HG03457 (cell line): ENCODE results near the gene GDF2.

Experiments used
- ATAC-seq: cut with Tn5 transposase; IDR thresholded peaks from one replicate; pipeline ENCODE4 v1.9.1; 2021; ENCODE audit warnings: moderate number of reproducible peaks; ENCODE audit not compliant: unreplicated experiment

GDF2 gene

GRCh38 chr10:47290338-47290737 is 31.9 kb upstream of the GDF2 start:
- ATAC-seq = no peak

- ATAC-seq = no peak
Observed at GRCh38 chr10:47291682-47292081, 30.6 kb upstream of the GDF2 start.

GRCh38 chr10:47294057-47294456 is 28.2 kb upstream of the GDF2 start:
- no peak for ATAC-seq

- ATAC-seq = no peak
Observed at GRCh38 chr10:47294501-47294900, 27.8 kb upstream of the GDF2 start.

GRCh38 chr10:47295411-47295810 is 26.8 kb upstream of the GDF2 start:
- ATAC-seq = no peak

GRCh38 chr10:47296156-47296894 is 25.9 kb upstream of the GDF2 start:
- ATAC-seq = no peak

- no peak for ATAC-seq
Observed at GRCh38 chr10:47296941-47297340, 25.3 kb upstream of the GDF2 start.

- ATAC-seq = no peak
Observed at GRCh38 chr10:47297866-47298540, 24.3 kb upstream of the GDF2 start.

GRCh38 chr10:47298715-47299114 is 23.5 kb upstream of the GDF2 start:
- no peak for ATAC-seq

GRCh38 chr10:47299611-47300428 is 22.4 kb upstream of the GDF2 start, which contains the start of gene GDF10:
GDF10 (plus strand) TSS chr10:47300197; CDS start chr10:47300652, 455 bp downstream.
- no peak for ATAC-seq

GRCh38 chr10:47300429-47300931 is 21.8 kb upstream of the GDF2 start:
- no peak for ATAC-seq

GRCh38 chr10:47301833-47302232 is 20.4 kb upstream of the GDF2 start:
- ATAC-seq = no peak

GRCh38 chr10:47303105-47303504 is 19.1 kb upstream of the GDF2 start:
- ATAC-seq = no peak

- ATAC-seq = no peak
Observed at GRCh38 chr10:47303866-47304265, 18.4 kb upstream of the GDF2 start.

GRCh38 chr10:47305566-47305965 is 16.7 kb upstream of the GDF2 start:
- no peak for ATAC-seq

GRCh38 chr10:47306387-47307210 is 15.7 kb upstream of the GDF2 start:
- ATAC-seq = no peak

GRCh38 chr10:47307381-47307780 is 14.9 kb upstream of the GDF2 start:
- no peak for ATAC-seq

GRCh38 chr10:47308775-47309174 is 13.5 kb upstream of the GDF2 start:
- ATAC-seq = no peak

GRCh38 chr10:47309408-47310089 is 12.7 kb upstream of the GDF2 start:
- no peak for ATAC-seq

- ATAC-seq = no peak
Observed at GRCh38 chr10:47310090-47310505, 12.2 kb upstream of the GDF2 start.
